HG03025 (cell line): Measurements from ENCODE around the gene INO80D.
"Not testable (repeated sequence)": the region's sequence is repeated elsewhere in the genome, so short reads cannot be mapped to it uniquely, and the experiment has no call there.

ENCODE experiments used
- ATAC-seq: cut with Tn5 transposase; IDR thresholded peaks from one replicate; pipeline ENCODE4 v1.9.1; 2021; ENCODE audit warnings: mild to moderate bottlenecking, moderate library complexity; ENCODE audit not compliant: unreplicated experiment, low FRiP score

Gene INO80D, protein sequence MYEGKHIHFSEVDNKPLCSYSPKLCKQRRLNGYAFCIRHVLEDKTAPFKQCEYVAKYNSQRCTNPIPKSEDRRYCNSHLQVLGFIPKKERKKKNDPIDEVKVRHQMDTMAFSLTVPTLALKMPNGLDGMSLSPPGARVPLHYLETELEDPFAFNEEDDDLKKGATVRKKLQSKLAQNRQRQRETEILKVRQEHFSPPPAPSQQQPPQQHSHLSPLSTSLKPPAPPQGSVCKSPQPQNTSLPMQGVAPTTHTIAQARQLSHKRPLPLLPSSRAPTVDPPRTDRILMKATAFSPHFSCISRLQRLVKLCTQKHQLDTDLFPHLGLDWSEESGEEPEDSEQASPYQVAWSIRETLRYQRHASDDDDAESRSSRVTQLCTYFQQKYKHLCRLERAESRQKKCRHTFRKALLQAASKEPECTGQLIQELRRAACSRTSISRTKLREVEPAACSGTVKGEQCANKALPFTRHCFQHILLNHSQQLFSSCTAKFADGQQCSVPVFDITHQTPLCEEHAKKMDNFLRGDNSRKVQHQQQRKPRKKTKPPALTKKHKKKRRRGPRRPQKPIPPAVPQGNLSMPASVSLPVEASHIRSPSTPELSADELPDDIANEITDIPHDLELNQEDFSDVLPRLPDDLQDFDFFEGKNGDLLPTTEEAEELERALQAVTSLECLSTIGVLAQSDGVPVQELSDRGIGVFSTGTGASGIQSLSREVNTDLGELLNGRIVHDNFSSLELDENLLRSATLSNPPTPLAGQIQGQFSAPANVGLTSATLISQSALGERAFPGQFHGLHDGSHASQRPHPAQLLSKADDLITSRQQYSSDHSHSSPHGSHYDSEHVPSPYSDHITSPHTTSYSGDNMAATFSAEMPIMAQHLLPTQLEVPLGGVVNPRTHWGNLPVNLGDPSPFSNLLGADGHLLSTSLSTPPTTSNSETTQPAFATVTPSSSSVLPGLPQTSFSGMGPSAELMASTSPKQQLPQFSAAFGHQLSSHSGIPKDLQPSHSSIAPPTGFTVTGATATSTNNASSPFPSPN

DNA sequence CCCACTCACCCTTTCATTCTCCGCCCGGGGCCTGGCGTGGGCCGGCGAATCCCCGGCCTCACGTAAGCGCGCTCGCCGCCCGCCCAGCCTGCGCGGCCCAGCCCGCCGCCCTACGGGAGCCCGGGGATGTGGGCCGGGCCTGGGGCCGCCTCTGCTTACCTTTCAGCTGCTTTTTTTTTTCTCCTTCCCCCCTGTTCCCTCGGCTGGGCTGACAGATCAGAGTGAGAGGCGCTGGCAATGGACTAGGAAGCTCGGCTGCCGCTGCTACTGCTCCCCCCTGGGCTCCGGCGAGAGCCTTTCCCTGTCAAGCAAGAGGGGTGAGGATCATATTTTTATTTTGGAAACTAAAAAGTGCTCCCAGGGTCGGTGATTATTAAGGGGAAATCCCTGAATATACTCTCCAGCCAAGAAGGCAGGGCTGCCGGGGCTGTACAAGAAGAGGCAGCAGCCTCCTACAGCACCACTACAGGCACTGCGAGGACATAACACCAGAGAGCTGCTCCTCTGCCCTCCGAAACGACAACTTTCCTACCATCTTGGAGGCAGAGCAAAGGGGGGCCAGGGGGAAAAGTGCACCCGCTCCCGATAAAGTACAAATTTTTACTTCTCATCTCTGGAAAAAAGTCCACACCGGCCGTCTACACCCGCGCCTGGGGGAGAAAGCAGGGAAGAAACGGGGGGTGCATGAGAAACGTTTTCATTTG lies at the start of gene INO80D:
TSS of gene INO80D (minus strand) at position 433 of the 704 bp plus-strand sequence. CDS start 23,158 bp downstream, outside the sequence.
- ATAC-seq, result peak; percentile 77

- ATAC-seq, result no peak
Observed at GRCh38 chr2:206127656-206128055, 41.7 kb upstream of the INO80D start.

GRCh38 chr2:206125901-206126300 lies 39.9 kb upstream of the INO80D start:
- no peak for ATAC-seq

GRCh38 chr2:206122569-206122968 lies 36.6 kb upstream of the INO80D start:
- not testable (repeated sequence) for ATAC-seq

DNA sequence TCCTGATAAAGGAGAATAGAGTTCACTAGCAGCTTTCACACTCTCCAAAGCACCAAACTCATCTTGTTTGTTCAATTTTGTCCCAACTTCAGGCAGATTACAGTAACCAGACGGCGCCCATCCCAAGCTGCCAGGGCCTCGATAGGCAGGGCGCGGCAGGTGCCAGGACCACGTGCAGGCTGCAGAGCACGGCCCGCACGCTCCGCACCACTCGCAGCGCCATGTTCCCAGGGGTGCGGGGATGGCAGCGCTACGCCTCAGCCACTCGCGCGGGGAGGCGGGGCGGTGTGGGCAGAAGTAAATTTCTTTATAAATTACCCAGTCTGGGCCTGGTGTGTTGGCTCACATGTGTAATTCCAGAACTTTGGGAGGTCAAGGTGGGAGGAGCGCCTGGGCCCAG lies 30.3 kb upstream of the INO80D start:
- no peak for ATAC-seq

GRCh38 chr2:206115026-206115578 lies 29.1 kb upstream of the INO80D start:
- ATAC-seq, result no peak

DNA sequence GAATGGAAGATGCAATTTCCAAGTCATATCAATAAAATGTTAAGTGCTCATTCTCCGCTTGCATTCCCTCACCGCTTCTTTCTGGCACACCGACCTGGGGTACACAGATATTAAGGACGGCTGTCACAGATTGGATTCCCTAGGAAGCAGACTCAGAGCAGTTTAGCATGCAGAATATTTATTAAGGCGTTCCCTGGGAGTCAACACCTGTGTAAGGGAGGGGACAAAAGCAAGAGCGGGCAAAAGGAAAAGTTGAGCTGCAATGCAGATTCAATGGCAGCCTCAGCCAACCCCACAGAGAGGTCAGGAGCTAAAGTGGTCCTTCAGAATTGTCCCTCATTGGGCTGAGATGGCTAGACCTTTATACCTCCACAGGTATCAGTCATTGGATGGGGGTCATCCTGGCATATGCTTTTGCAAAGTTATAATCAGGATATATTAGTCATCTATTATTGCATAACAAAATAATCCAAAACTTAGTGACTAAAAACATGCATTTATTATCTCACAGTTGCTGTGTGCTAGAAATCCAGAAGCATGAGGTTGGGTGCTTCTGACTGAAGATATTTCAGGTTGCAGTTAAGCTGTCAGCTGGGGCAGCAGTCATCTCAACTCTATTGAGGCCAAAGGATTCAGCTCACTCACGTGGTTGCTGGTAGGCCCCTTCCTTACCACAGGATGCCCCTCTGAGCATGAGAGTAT lies 27.0 kb upstream of the INO80D start:
- ATAC-seq, result no peak

GRCh38 chr2:206112108-206112507 lies 26.1 kb upstream of the INO80D start:
- ATAC-seq, result no peak

DNA sequence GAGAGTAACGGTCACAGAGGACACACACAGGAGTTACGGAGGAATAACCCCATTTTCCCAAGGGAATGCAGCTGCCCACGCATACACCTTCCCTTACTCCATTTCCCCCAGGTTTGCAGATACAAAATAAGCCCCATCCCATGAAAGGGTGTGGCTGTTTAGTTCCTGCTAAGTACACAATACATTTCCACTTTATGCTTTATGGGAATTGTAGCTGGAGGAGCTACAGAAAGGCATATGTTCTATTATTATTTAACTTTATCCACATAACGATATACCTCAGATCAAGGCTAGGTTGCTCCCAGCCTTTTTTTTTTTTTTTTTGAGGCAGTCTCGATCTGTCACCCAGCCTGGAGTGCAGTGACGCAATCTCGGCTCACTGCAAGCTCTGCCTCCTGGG lies 22.7 kb upstream of the INO80D start:
- ATAC-seq, result no peak

DNA sequence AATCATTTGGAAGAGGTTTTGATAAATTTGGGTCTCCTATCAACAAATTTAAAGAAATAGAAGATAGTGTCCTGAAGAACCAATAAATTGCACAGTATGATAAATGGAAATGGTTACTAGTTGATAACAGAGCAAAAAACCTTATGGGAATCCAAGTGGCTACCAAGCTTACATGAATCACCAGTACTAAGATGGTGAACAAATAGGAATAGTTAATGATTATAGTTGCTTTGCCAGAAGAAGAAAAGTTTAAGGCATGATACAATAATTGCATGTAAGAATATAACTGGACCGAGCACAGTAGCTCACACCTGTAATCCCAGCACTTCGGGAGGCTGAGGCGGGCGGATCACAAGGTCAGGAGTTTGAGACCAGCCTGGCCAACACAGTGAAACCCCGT lies 19.6 kb upstream of the INO80D start:
- no peak for ATAC-seq

DNA sequence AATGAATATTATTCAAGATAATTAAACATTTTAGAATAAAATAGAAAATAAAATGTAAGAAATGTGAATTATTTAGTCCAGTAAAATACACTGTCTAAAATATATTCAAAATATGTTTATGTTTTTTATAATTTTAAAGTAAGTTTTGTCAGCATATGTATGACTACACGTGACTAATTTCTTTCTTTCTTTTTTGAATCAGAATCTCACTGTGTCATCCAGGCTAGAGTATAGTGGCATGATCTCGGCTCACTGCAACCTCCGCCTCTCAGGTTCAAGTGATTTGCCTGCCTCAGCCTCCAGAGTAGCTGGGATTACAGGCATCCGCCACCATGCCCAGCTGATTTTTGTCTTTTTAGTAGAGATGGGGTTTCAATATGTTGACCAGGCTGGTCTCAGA lies 19.1 kb upstream of the INO80D start:
- no peak for ATAC-seq

DNA sequence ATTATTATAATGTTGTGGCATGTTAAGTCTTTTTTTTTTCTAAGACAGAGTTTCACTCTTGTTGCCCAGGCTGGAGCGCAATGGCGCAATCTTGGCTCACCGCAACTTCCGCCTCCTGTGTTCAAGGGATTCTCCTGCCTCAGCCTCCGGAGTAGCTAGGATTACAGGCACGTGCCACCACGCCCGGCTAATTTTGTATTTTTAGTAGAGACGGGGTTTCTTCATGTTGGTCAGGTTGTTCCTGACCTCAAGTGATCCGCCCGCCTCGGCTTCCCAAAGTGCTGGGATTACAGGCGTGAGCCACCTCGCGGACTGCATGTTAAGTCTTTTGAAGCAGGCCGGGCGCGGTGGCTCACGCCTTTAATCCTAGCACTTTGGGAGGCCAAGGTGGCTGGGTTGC lies 12.9 kb upstream of the INO80D start:
- not testable (repeated sequence) for ATAC-seq

DNA sequence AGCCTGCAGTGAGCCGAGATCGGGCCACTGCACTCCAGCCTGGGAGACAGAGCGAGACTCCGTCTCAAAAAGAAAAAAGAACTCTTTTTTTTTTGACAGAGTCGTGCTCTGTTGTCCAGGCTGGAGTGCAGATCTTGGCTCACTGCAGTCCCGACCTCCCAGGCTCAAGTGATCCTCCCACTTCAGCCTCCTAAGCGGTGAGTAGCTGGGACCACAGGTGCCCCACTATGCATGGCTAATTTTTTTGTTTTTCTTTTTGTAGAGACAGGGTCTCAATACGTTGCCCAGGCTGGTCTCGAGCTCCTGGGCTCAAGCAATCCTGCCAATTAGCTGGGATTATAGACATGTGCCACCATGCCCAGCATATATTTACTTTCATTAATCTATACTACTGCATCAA lies 12.5 kb upstream of the INO80D start:
- ATAC-seq, result no peak

DNA sequence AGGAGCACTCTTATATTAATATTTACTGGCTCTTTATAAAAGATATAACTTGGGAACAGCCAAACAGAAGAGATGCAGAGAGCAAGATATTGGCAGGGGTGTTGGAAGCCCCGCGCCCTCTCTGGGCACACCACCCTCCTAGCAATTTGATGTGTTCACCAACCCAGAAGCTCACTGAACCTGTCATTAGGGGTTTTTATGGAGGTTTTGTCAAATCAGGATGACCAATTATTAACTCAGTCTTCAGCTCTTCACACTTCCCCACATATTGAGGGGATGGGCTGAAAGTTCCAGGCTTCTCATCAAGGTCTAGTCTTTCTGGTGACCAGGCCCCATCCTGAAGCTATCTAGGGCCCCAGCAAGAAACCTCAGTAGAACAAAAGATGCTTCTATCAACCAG lies 10.9 kb upstream of the INO80D start:
- no peak for ATAC-seq

DNA sequence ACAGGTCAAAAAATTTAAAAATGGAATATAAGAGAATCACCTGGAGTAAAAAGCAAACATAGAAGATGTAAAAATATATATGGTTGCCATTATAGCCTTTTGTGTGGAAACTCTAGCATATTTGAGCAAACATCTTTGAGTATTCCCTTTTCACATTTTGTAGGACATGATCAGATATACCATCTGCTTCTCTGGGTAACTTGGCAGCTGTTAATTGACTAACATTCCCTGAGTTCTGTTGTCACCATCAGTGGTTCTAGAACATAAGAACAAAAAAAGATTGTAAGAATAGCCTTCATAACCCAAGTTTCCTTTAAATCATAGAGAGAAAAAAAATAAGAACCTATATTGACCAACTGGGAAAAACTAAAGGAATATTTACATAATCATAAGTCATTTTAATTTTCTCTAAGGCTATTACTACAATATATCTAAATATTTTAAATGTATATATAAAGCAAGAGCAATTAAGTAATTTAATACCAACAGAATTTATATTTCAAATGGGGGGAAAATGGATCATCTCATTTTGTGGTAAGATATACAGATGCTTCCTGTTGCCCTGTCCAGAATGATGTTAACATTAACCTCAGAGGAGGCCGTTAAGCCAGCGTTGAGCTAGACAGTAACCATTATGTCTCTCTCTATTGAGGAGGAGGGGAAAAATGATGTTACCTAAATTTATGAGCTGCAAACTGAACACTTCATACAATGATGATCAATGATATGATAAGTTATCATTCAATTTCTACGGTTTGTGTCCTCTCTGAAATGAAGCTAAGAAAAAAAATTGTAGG lies 9.8 kb upstream of the INO80D start:
- ATAC-seq, result no peak

DNA sequence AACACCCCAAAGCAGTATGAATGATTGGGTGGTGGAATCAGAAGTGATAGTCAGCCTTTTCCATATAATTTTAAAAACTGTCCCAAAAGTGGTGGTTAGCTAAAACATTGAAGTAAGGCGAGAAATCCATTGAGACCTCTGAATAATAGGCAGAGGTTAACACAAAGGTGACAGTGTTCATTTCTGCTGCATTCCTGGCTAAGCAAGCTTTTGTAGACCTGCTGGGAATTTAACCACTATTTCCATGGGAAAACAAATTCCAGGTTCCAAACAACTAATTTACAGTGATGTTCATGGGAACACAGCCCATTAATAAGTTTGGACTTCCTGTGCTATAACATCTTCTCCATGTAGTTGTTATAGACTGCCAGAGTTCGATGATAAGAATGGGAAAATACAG lies 6.3 kb upstream of the INO80D start:
- no peak for ATAC-seq

DNA sequence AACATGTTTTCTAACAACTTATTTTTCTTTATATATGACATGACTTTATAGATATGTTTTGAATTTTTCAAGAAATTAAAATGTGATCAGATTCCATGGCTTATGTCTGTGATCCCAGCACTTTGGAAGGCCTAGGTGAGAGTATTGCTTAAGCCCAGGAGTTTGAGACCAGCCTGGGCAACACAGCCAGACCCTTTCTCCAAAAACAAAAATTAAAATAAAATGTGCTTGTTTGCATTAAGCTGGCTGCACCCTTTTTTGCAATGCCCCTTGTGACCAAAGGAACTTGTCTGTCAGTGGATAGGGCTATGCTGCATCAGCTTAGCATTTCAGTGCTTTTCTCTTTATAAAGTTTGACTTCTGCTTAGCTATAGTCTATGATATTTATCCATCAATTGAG lies 2.3 kb upstream of the INO80D start:
- ATAC-seq, result no peak

DNA sequence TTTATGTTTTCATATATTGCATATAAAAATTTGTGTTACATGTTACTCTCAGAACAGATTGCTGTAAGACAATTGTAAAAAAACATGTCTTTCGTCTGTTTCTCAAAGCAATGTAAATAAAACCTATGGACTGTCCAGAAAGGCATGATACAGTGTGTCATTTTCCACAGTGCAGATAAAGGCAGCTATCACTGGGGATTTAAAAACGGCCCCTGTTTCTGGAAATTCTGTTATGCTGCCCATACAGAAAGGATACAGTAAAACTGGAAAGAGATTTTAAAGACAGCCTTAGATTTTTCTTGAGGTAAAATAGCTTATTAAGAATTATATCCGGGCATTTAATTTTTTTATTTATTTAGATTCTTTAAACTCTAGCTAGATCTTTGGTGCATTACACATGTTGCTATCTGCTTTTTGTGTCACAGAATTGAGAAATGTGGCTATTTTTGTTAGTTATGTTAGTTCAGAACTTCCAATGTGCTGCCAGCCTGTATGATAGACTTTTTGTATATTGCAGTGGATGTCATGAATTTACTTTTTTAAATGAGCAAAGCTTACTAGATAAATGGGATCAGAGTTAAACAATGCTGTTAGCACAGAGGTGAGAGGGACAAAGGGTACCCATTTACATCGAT lies 859 bp upstream of the INO80D start:
- ATAC-seq, result no peak
